ENCODE results near the gene CCDC86.
A peak's percentile ranks its signal among the peaks of the same experiment; 100 is the strongest.

The CCDC86 gene

DNA sequence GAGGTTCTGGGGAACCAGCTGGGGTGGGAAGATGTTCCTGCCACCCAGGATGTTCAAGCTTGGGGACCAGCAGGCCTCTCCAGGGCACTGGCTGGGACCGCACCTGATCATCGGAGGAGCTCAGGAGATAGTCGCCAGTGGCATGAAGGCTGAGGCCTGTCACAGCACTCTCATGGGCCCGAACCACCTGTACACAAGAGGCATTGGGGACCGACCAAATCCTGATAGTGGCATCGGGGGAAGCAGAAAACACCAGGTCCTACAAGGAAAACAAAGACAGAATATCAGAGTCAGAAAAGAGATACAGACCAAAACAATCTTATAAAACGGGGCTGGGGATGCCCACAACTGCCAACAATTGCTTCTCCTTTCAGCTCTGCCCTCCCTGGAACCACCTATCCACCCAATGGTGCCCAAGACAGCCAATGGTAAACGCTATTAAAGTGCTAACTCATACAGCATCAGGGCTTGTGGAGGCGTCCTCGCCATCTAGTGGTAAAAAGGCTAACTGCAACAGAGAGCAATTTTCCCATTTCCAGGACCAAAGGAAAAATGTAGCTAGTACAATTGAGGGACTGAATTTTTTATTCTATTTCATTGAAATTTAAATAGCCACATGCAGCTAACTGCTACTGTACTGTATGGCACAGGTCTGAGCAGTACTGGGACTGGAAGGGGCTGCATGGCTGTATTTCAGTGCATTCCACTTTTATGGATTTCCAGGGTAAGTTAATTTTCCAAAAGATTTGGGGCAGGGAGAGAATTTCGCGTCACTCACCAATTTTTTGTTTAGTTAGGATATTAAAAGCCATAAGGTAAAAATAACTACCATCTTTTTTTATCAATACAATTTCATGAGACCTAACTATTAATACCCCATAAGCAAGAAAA, 57.4 kb downstream of the CCDC86 start:
- DNase-seq: peak; percentile 24

DNA sequence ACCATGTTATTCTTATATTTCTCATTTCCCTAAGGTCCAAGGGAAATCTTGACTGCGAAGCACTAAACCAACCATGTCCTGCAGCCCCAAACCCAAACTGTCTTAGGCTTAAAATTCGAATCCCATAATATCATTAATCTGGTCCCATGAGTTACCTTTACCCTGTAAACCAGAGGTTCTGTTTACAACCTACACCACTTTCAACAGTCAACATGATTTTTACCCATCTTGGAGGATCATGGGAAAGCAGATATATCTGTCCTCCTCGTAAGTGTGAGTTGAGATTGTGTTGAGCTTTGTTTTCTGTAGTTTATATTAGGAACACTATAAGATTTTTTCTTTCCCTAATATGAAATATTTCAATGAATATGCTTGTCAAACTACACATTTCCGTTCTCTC, 58.1 kb downstream of the CCDC86 start:
- no peak for DNase-seq
